ENCODE results near the gene ZNF888.
A peak's percentile ranks its signal among the peaks of the same experiment; 100 is the strongest.
"Not testable (repeated sequence)": the region's sequence is repeated elsewhere in the genome, so short reads cannot be mapped to it uniquely, and the experiment has no call there.

The ZNF888 gene

GRCh38 chr19:52942386-52943133, 19.3 kb upstream of the ZNF888 start:
- DNase-seq = peak in 55 of 56 donors; percentile 26 to 91 (median 72)

GRCh38 chr19:52941941-52942385, 18.7 kb upstream of the ZNF888 start:
- DNase-seq = peak in 2 of 56 donors; percentile 3 to 8

GRCh38 chr19:52941523-52941922, 18.3 kb upstream of the ZNF888 start:
- DNase-seq = not testable (repeated sequence)

- DNase-seq = not testable (repeated sequence)
Measured at GRCh38 chr19:52940905-52941304, 17.7 kb upstream of the ZNF888 start.

- DNase-seq = no peak
Measured at GRCh38 chr19:52938761-52939160, 15.5 kb upstream of the ZNF888 start.

GRCh38 chr19:52936954-52937325, 13.7 kb upstream of the ZNF888 start:
- DNase-seq = no peak

GRCh38 chr19:52936151-52936953, 13.1 kb upstream of the ZNF888 start:
- DNase-seq = peak in 1 of 56 donors; percentile 8

- DNase-seq = no peak
Measured at GRCh38 chr19:52935434-52935833, 12.2 kb upstream of the ZNF888 start.

- DNase-seq = not testable (repeated sequence)
Measured at GRCh38 chr19:52924641-52925040, 1.4 kb upstream of the ZNF888 start.

- peak in 12 of 56 donors; percentile 1 to 27 (median 4) for DNase-seq
Measured at GRCh38 chr19:52923778-52924593, 758 bp upstream of the ZNF888 start.

GRCh38 chr19:52917531-52917930, 5.7 kb downstream of the ZNF888 start:
- DNase-seq = no peak

GRCh38 chr19:52910648-52911047, 12.6 kb downstream of the ZNF888 start:
- no peak for DNase-seq

- not testable (repeated sequence) for DNase-seq
Measured at GRCh38 chr19:52904052-52904780, 19.0 kb downstream of the ZNF888 start.

- no peak for DNase-seq
Measured at GRCh38 chr19:52901842-52902241, 21.4 kb downstream of the ZNF888 start.

GRCh38 chr19:52898596-52898995, 24.6 kb downstream of the ZNF888 start:
- DNase-seq = not testable (repeated sequence)

GRCh38 chr19:52898101-52898500, 25.1 kb downstream of the ZNF888 start:
- peak in 6 of 56 donors; percentile 6 to 25 (median 6) for DNase-seq

- DNase-seq = peak; percentile 74 to 98 (median 93)
Measured at GRCh38 chr19:52897138-52897935, 25.9 kb downstream of the ZNF888 start, which contains the start of gene ZNF320. ZNF320 (minus strand) TSS chr19:52897635; CDS start chr19:52890255, 7,380 bp downstream.

- peak in 6 of 56 donors; percentile 5 to 34 (median 12) for DNase-seq
Measured at GRCh38 chr19:52896431-52897137, 26.6 kb downstream of the ZNF888 start.

- no peak for DNase-seq
Measured at GRCh38 chr19:52891336-52891735, 31.9 kb downstream of the ZNF888 start.

All from nucleus accumbens (tissue), 56 donors.